IPS DF 6.9 (cell line): Measurements from ENCODE around the gene DUSP16.

Experiments
- DNase-seq: peaks from one replicate; pipeline ENCODE4 v3.0.0-alpha.2; 2013; ENCODE audit warnings: low read depth, low spot score
- H3K27ac ChIP-seq: one replicate; pipeline ENCODE4 v1.5.1; 2013; ENCODE audit warnings: low read length, control low read depth
- H3K27me3 ChIP-seq: 2 replicates; pipeline ENCODE4 v1.6.1; 2013; ENCODE audit warnings: mild to moderate bottlenecking, low read length; ENCODE audit not compliant: control insufficient read depth, insufficient read depth
- H3K36me3 ChIP-seq: 2 replicates; pipeline ENCODE4 v1.6.1; 2013; ENCODE audit warnings: low read length; ENCODE audit not compliant: control insufficient read depth, insufficient read depth
- H3K4me1 ChIP-seq: 2 replicates; pipeline ENCODE4 v1.6.1; 2013; ENCODE audit warnings: low read length; ENCODE audit not compliant: control insufficient read depth, insufficient read depth
- H3K4me3 ChIP-seq: 2 replicates; pipeline ENCODE4 v1.5.1; 2013; ENCODE audit warnings: mild to moderate bottlenecking, low read length
- H3K9me3 ChIP-seq: 2 replicates; pipeline ENCODE4 v1.6.1; 2013; ENCODE audit warnings: low read length, inconsistent platforms; ENCODE audit not compliant: control insufficient read depth, insufficient read depth
- WGBS: extraction: QIAGEN DNeasy Blood & Tissue Kit; methylation state at CpG from one replicate; pipeline ENCODE4 v1.1.7; 2013; ENCODE audit warnings: mixed read lengths, missing lambda C conversion rate; ENCODE audit not compliant: insufficient read length, insufficient coverage; 5-methylcytosine and 5-hydroxymethylcytosine counted together

The DUSP16 gene

DNA sequence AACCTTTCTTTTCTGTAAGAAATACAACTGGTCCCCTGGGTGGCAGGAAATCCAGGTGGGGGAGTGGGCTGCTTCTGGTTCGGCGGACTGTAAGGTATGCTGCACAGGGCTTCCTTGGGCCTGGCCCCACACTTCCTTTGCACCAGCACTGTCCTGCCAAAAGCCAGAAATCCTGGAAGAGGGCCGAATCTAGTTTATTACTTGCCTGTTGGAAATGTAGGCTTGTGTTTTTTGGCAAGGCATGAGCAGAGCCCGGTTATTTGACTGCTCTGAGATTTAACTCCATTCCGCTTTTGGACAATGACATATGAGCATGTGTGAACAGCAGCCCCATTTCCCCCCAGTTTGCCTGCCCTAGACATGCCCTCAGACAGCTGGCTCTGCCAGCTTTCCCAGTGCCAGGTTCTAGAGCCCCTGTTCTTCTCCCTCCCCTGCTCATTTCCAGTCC lies 119.2 kb downstream of the DUSP16 start:
- WGBS, result no CpG with 5 or more reads among the region's 5 CpGs
- Histone ChIP-seq H3K9me3 (no peaks in the 10 kb centered on the region), H3K36me3 (no peaks in the 10 kb centered on the region), H3K4me1 (no peaks in the 10 kb centered on the region), H3K4me3 (no peak overlapping the region), H3K27ac (no peak overlapping the region), H3K27me3 (no peaks in the 10 kb centered on the region)
- DNase-seq, result no peak

DNA sequence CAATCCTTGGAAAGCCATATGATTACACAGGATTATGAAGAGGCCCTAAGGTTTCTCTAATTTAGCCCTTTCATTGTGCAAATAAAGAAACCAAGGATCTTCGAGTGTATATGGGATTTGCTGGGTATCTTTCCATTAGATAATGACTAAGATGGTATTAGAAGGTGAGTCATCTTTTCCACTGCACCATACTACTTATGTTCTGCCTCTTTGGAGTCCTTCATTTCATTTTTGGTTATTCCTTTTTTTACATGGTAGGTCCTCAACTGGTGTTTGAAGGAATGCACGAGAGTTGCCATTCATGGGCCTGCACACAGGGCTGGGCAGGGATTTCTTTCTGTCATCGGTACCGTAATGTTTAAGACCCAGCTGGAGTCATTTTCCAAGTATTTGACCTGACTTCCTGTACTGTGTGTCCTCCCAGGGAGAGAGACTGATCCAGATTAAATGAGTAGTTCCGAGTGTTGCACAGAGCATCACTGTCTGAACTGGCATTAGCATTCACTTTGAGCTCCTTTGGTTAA lies 120.1 kb downstream of the DUSP16 start:
- no peak for DNase-seq
- Histone ChIP-seq H3K36me3 (no peaks in the 10 kb centered on the region), H3K27me3 (no peaks in the 10 kb centered on the region), H3K27ac (no peak overlapping the region), H3K4me3 (no peak overlapping the region), H3K9me3 (no peaks in the 10 kb centered on the region), H3K4me1 (no peaks in the 10 kb centered on the region)
- WGBS, result no CpG with 5 or more reads among the region's 5 CpGs

- H3K4me3 ChIP-seq, result no peak overlapping the region
- no peaks in the 10 kb centered on the region for H3K36me3 ChIP-seq
- no peaks in the 10 kb centered on the region for H3K27me3 ChIP-seq
- WGBS, result no CpG with 5 or more reads among the region's 4 CpGs
- H3K9me3 ChIP-seq, result no peaks in the 10 kb centered on the region
- no peak overlapping the region for H3K27ac ChIP-seq
- H3K4me1 ChIP-seq, result no peaks in the 10 kb centered on the region
- DNase-seq, result no peak
These were observed 120.7 kb downstream of the DUSP16 start for GRCh38 chr12:12441843-12442461.

DNA sequence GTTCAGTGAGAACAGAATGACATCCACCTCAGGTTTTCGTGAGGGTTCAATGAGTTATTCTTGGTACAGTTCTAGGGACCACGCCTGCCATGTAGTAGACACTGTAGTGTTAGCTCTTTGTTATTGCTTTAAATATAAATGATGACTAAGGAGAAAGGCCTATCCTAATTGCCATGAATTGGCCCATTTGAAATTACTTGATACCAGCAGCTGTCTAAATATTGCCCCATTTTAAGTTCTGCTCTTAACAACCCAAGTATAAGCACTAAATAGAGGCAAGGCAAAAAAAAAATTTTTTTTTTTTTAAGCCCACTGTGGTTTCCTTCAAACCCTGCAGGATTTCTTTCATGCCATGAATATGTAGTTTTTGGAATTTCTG lies 121.2 kb downstream of the DUSP16 start:
- H3K27me3 ChIP-seq, result no peaks in the 10 kb centered on the region
- H3K36me3 ChIP-seq, result no peaks in the 10 kb centered on the region
- no peaks in the 10 kb centered on the region for H3K9me3 ChIP-seq
- no peaks in the 10 kb centered on the region for H3K4me1 ChIP-seq
- no peak overlapping the region for H3K27ac ChIP-seq
- DNase-seq, result no peak
- H3K4me3 ChIP-seq, result no peak overlapping the region
- no CpG with 5 or more reads among the region's 2 CpGs for WGBS

- no CpG with 5 or more reads among the region's 4 CpGs for WGBS
- Histone ChIP-seq H3K9me3 (no peaks in the 10 kb centered on the region), H3K4me1 (no peaks in the 10 kb centered on the region), H3K4me3 (no peak overlapping the region), H3K27ac (no peak overlapping the region), H3K36me3 (no peaks in the 10 kb centered on the region), H3K27me3 (no peaks in the 10 kb centered on the region)
- DNase-seq, result no peak
These were observed 121.8 kb downstream of the DUSP16 start for GRCh38 chr12:12440784-12441428.

DNA sequence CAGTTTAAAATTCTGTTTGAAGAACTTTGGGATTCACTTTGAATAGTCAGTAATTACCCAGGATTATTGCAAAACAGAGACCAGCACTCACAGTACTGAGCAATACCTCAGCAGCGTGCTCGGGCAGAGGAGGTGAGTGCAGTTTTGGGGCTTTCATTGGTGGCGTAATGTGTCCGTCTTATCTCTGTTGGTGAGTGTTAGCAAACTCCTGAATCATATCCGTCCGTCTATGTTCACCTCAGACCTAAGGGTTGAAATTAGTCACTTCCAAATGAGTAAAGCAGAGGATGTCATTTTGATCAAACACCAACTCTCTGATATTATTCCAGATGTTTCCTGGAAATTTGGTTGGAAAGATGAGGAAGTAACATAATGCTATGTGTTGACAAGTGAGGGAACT lies 123.0 kb downstream of the DUSP16 start:
- Histone ChIP-seq H3K36me3 (no peaks in the 10 kb centered on the region), H3K27me3 (no peaks in the 10 kb centered on the region), H3K4me1 (no peaks in the 10 kb centered on the region), H3K4me3 (no peak overlapping the region), H3K9me3 (no peaks in the 10 kb centered on the region), H3K27ac (no peak overlapping the region)
- DNase-seq, result no peak
- WGBS, result no CpG with 5 or more reads among the region's 6 CpGs

GRCh38 chr12:12436831-12437345 lies 125.8 kb downstream of the DUSP16 start:
- Histone ChIP-seq H3K4me3 (no peak overlapping the region), H3K9me3 (no peaks in the 10 kb centered on the region), H3K27ac (no peak overlapping the region), H3K4me1 (no peaks in the 10 kb centered on the region), H3K36me3 (no peaks in the 10 kb centered on the region), H3K27me3 (no peaks in the 10 kb centered on the region)
- no CpG with 5 or more reads among the region's 2 CpGs for WGBS
- DNase-seq, result no peak

DNA sequence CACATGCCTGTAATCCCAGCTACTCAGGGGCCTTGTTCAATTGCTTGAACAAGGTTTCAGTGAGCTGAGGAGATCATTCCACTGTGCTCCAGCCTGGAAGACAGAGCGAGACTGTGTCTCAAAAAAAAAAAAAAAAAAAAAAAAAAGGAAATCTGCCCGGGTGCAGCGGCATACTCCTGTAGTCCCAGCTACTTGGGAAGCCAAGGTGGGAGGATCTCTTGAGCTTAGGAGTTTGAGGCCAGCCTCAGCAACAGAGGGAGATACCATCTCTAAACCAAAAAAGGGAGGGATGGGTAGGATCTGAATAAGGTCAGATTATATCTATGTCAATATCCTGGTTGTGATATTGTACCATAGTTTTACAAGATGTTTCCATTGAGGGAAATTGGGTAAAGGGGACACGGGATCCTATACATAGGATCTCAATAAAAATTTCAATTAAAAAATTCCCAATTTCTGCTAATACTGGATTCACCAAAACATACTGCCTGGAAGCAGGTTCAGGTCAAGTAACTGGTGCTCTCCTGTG lies 129.4 kb downstream of the DUSP16 start:
- no peak for DNase-seq
- H3K4me1 ChIP-seq, result no peaks in the 10 kb centered on the region

GRCh38 chr12:12432364-12432763 lies 130.3 kb downstream of the DUSP16 start:
- H3K27me3 ChIP-seq, result no peaks in the 10 kb centered on the region
- H3K27ac ChIP-seq, result no peak overlapping the region
- H3K4me3 ChIP-seq, result no peak overlapping the region
- no peak for DNase-seq
- H3K9me3 ChIP-seq, result no peaks in the 10 kb centered on the region
- no peaks in the 10 kb centered on the region for H3K36me3 ChIP-seq
- H3K4me1 ChIP-seq, result no peaks in the 10 kb centered on the region

More for the DNA sequence above, 129.4 kb downstream of the DUSP16 start:
- no peaks in the 10 kb centered on the region for H3K27me3 ChIP-seq
- no CpG with 5 or more reads among the region's 4 CpGs for WGBS
- no peaks in the 10 kb centered on the region for H3K36me3 ChIP-seq
- no peak overlapping the region for H3K4me3 ChIP-seq
- no peak overlapping the region for H3K27ac ChIP-seq
- no peaks in the 10 kb centered on the region for H3K9me3 ChIP-seq

DNA sequence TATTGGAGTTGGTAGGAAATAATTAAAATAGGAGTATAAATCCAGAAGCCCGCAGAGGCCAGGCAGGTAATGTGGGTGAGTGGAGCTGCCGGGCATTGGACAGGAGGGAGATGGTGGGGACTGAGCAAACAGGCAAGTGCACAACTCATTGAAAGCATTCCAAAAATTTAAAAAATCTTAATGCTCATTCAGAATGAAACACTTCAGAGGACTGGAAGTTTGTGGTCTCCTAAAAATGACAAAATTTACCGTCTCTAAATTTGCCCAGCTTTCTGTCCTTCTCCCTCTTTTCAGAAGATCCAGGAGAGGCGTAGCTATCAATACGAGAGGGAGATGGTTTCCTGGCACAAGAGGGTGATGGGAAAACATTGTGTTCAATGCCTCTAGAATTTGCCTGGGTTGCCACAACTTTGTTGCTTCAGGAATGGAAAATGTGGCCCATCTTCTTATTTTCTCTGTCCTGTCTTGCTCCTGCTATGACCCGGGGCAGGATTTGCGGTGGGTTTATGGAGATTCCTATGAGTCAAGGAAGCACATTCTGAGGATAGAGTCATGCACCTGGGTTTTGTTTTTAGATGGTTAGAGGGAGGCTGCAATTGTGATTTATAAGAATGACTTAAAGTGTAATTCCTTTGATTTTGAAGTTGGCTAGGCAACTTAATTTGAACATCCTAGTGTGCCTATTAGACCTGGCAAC lies 133.6 kb downstream of the DUSP16 start:
- no peaks in the 10 kb centered on the region for H3K36me3 ChIP-seq
- no peak overlapping the region for H3K4me3 ChIP-seq
- no peak overlapping the region for H3K27ac ChIP-seq
- no CpG with 5 or more reads among the region's 7 CpGs for WGBS
- DNase-seq, result no peak
- H3K4me1 ChIP-seq, result no peaks in the 10 kb centered on the region
- H3K9me3 ChIP-seq, result no peaks in the 10 kb centered on the region
- no peaks in the 10 kb centered on the region for H3K27me3 ChIP-seq
